Caco-2 (cell line): ENCODE data around the gene RRP9. TPM values are rescaled to one million over a fixed set of nuclear protein-coding genes. Genes with fewer than 3 reads are reported as not detected.
"Not testable (repeated sequence)": the region's sequence is repeated elsewhere in the genome, so short reads cannot be mapped to it uniquely, and the experiment has no call there.

ENCODE experiments used
- Bru-seq: library from RNA; stranded (reverse); fragments of 400-500 nt; gene quantifications from one replicate; lab custom pipeline; 2021; lab: Mats Ljungman, UMichigan
- BruChase-seq, 2 experiments: library from RNA; stranded (reverse); fragments of 400-500 nt; gene quantifications; one replicate each; lab custom pipeline; 2021; lab: Mats Ljungman, UMichigan
- BruUV-seq: library from RNA; stranded (reverse); fragments of 400-500 nt; replicated peaks from 2 replicates; lab custom pipeline; 2021; lab: Mats Ljungman, UMichigan
- CTCF ChIA-PET: fragments of 300-600 bp; sonication (Branson Sonifier 250); formaldehyde crosslinking; loops from one replicate; lab custom pipeline; 2022; ENCODE audit warnings: antibody characterized with exemption; lab: Charles Lee
- POLR2A ChIA-PET: fragments of 300-600 bp; sonication (Branson Sonifier 250); formaldehyde crosslinking; loops from one replicate; lab custom pipeline; 2022; ENCODE audit warnings: antibody characterized with exemption; lab: Charles Lee
- DNase-seq, 2 experiments: peaks; one replicate each; pipeline versions ENCODE4 v3.0.0 to v3.0.0-alpha.2; 2020 to 2022
- H3K27me3 ChIP-seq: replicated peaks from 2 replicates; pipeline ENCODE4 v1.6.0; 2011; ENCODE audit warnings: low read length; ENCODE audit not compliant: control insufficient read depth, insufficient read depth
- H3K36me3 ChIP-seq: 2 replicates; pipeline ENCODE4 v1.5.1; 2011; ENCODE audit warnings: low read length; ENCODE audit not compliant: control insufficient read depth, insufficient read depth
- H3K4me1 ChIP-seq: fragments of 250-450 bp; sonication (Bioruptor Pico); 2 replicates; pipeline ENCODE4 v1.5.1; 2020; ENCODE audit warnings: mild to moderate bottlenecking
- H3K4me3 ChIP-seq: 2 replicates; pipeline ENCODE4 v1.5.1; 2011; ENCODE audit warnings: low read depth, mild to moderate bottlenecking, control low read depth, low read length
- H3K9me3 ChIP-seq: fragments of 250-450 bp; sonication (Bioruptor Pico); 2 replicates; pipeline ENCODE4 v1.5.1; 2020; ENCODE audit warnings: mild to moderate bottlenecking, moderate library complexity
- H3K27ac Mint-ChIP-seq: one replicate; pipeline ENCODE4 v1.8.0; 2022; ENCODE audit warnings: mixed read lengths; ENCODE audit not compliant: unreplicated experiment
- H3K27me3 Mint-ChIP-seq: one replicate; pipeline ENCODE4 v1.8.0; 2022; ENCODE audit warnings: mixed read lengths; ENCODE audit not compliant: insufficient read depth, unreplicated experiment
- H3K36me3 Mint-ChIP-seq: one replicate; pipeline ENCODE4 v1.8.0; 2022; ENCODE audit warnings: mild to moderate bottlenecking, mixed read lengths; ENCODE audit not compliant: insufficient read depth, unreplicated experiment
- H3K4me1 Mint-ChIP-seq: one replicate; pipeline ENCODE4 v1.8.0; 2022; ENCODE audit warnings: low read depth, mixed read lengths; ENCODE audit not compliant: unreplicated experiment
- H3K4me3 Mint-ChIP-seq: one replicate; pipeline ENCODE4 v1.8.0; 2022; ENCODE audit warnings: mild to moderate bottlenecking, moderate library complexity, mixed read lengths; ENCODE audit not compliant: unreplicated experiment
- H3K9me3 Mint-ChIP-seq: one replicate; pipeline ENCODE4 v1.8.0; 2022; ENCODE audit warnings: mixed read lengths; ENCODE audit not compliant: unreplicated experiment
- intact Hi-C: fragments of 100-400 bp; cut with micrococcal nuclease; formaldehyde crosslinking; loops from one replicate; pipeline ENCODE4 v1.10.0; 2022; ENCODE audit not compliant: unreplicated experiment
- long read RNA-seq: library from polyadenylated mRNA; stranded (forward); transcript quantifications from one replicate; pipeline ENCODE4 v2.0.0, GENCODE V29; 2022
- total RNA-seq: library from RNA; stranded (reverse); gene quantifications from 2 replicates; pipeline ENCODE4 v1.2.3, GENCODE V29; 2022
- TF ChIP-seq, protein P1 (sequence below), 2 experiments: fragments of 200-600 bp in 1 of 2; IDR thresholded peaks; 1 replicate in 1 of 2; 2 replicates in 1 of 2; pipeline versions ENCODE4 v1.5.1 to v1.8.0; 2011 to 2022; ENCODE audit warnings: antibody characterized with exemption in 1 of 2, control low read depth in 1 of 2, inconsistent platforms in 1 of 2, low read depth in 1 of 2, low read length in 1 of 2, mild to moderate bottlenecking in 1 of 2, moderate library complexity in 1 of 2; ENCODE audit not compliant: insufficient read depth in 1 of 2, severe bottlenecking in 1 of 2, unreplicated experiment in 1 of 2

RRP9 gene, protein sequence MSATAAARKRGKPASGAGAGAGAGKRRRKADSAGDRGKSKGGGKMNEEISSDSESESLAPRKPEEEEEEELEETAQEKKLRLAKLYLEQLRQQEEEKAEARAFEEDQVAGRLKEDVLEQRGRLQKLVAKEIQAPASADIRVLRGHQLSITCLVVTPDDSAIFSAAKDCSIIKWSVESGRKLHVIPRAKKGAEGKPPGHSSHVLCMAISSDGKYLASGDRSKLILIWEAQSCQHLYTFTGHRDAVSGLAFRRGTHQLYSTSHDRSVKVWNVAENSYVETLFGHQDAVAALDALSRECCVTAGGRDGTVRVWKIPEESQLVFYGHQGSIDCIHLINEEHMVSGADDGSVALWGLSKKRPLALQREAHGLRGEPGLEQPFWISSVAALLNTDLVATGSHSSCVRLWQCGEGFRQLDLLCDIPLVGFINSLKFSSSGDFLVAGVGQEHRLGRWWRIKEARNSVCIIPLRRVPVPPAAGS
- total RNA-seq (39.1 and 43.0 TPM in 2 replicates), Bru-seq, nascent RNA (percentile 68 among the genes with signal in this experiment), BruChase-seq, experiment 1, labeled RNA remaining after a 2-hour chase (percentile 67 among the genes with signal in this experiment), BruChase-seq, experiment 2, labeled RNA remaining after a 6-hour chase (percentile 75 among the genes with signal in this experiment)
- long read RNA-seq, transcript RRP9-201 (15 exons, 1,578 nt) = major isoform, 67 of 77 reads
- long read RNA-seq, partial matches to known transcripts = 4 of 77 reads
- long read RNA-seq, other reads (novel, unspliced or antisense) = 6 of 77 reads

DNA sequence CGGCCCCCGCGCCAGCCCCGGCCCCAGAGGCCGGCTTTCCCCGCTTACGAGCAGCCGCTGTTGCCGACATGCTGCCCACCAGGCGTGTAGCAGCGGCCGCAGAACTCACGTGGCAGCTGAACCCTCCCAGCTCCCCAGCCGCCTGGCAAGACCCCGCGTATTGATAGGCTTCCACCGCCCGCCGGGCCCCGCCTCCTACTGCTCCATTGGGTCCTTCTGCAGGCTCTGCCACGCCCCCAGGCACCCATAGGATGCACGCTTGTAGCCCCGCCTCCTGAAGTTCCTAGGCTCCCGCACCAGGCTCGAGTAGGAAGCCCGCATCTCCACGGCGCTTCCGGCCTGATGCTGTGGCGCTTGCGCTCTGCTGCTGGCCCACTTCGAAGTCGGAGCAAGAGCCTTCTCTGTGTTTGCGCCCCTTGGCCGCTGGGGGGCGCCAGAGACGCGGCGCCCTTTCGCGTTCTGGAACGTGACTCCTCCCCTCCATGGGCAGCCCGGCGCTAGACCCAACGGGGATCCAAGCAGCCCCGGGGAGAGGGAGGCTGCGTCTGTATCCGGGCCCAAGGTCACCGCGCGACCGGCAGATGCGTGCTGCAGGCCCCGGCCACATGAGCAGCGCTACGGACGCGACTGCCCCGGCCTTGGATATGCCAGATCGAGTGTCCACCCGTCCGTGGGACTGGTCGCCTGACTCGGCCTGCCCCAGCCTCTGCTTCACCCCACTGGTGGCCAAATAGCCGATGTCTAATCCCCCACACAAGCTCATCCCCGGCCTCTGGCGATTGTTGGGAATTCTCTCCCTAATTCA lies at the start of gene RRP9, which contains the start of gene PARP3:
Gene RRP9, minus strand, starts transcription at position 107 of the 805 bp plus-strand sequence. Its CDS starts 37 bp downstream, at position 70.
Gene PARP3, plus strand, starts transcription at position 566 of the 805 bp plus-strand sequence. CDS start 993 bp downstream, outside the sequence.
- peak; percentile 99 to 100 for DNase-seq
- CTCF ChIA-PET = interaction anchor here (0.5 to 2.7 kb wide), 24 partner anchors 21 to 1315 kb away, joined by 3 to 41 read pairs (median 4); partner anchors contain the start of genes ABHD14A, ABHD14B, ACY1 and DCAF1
- intact Hi-C loops = loop anchor here (1.0 to 2.0 kb wide), 5 partner anchors 25 to 202 kb away; partner anchors contain the start of genes ABHD14B and PCBP4
- Histone ChIP-seq H3K4me1 (peaks cover 13% of the 10 kb centered on the region), H3K36me3 (no peaks in the 10 kb centered on the region; the same call in 1 of the 2 replicates), H3K9me3 (no peaks in the 10 kb centered on the region), H3K4me3 (peak within 1 kb of the TSS; percentile 49), H3K27me3 (no peaks in the 10 kb centered on the region)
- H3K36me3 Mint-ChIP-seq = peaks cover 26% of the 10 kb centered on the region
- H3K4me3 Mint-ChIP-seq = peak within 1 kb of the TSS; percentile 63
- POLR2A ChIA-PET = interaction anchor here (0.6 to 2.2 kb wide), 4 partner anchors 32 to 54 kb away, joined by 6 to 15 read pairs (median 10); partner anchors contain the start of genes ABHD14A, ABHD14B, ACY1 and RPL29
- peak within 1 kb of the TSS; percentile 6 for H3K27ac Mint-ChIP-seq
- no peaks in the 10 kb centered on the region for H3K27me3 Mint-ChIP-seq
- no TSS peak for BruUV-seq
- no peaks in the 10 kb centered on the region for H3K9me3 Mint-ChIP-seq
- H3K4me1 Mint-ChIP-seq = peaks cover 7% of the 10 kb centered on the region
- TF ChIP-seq, protein P1, sequence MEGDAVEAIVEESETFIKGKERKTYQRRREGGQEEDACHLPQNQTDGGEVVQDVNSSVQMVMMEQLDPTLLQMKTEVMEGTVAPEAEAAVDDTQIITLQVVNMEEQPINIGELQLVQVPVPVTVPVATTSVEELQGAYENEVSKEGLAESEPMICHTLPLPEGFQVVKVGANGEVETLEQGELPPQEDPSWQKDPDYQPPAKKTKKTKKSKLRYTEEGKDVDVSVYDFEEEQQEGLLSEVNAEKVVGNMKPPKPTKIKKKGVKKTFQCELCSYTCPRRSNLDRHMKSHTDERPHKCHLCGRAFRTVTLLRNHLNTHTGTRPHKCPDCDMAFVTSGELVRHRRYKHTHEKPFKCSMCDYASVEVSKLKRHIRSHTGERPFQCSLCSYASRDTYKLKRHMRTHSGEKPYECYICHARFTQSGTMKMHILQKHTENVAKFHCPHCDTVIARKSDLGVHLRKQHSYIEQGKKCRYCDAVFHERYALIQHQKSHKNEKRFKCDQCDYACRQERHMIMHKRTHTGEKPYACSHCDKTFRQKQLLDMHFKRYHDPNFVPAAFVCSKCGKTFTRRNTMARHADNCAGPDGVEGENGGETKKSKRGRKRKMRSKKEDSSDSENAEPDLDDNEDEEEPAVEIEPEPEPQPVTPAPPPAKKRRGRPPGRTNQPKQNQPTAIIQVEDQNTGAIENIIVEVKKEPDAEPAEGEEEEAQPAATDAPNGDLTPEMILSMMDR (IDR thresholded peaks at IDR 0.05; ENCODE audit: insufficient read depth in 1 of 2, low read depth in 1 of 2, low read length in 1 of 2, severe bottlenecking in 1 of 2, unreplicated experiment in 1 of 2) = peak; percentile 95

DNA sequence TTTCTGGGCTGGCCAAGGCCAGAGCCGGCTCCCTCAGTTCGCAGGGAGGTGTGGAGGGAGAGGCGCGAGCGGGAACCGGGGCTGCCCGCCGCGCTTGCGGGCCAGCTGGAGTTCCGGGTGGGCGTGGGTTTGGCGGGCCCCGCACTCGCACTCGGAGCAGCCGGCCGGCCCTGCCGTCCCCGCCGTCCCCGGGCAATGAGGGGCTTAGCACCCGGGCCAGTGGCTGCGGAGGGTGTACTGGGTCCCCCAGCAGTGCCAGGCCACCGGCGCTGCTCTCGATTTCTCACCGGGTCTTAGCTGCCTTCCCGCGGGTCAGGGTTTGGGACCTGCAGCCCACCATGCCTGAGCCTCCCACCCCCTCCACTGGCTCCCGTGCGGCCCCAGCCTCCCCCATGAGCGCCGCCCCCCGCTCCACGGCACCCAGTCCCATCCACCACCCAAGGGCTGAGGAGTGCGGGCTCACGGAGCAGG lies 48.8 kb upstream of the RRP9 start:
- CTCF ChIA-PET = interaction anchor here (0.6 to 0.8 kb wide), 3 partner anchors 8 to 274 kb away, joined by 3 to 4 read pairs (median 3); partner anchors contain the start of gene RRP9
- peaks cover 28% of the 10 kb centered on the region for H3K4me1 ChIP-seq
- BruUV-seq, H3K36me3 ChIP-seq, H3K9me3 Mint-ChIP-seq, H3K4me3 Mint-ChIP-seq, H3K27me3 Mint-ChIP-seq, intact Hi-C loops, H3K9me3 ChIP-seq, DNase-seq, H3K4me3 ChIP-seq, H3K27me3 ChIP-seq: not testable (repeated sequence)
- POLR2A ChIA-PET = interaction anchor here (2.4 kb wide), 1 partner anchor 8 kb away, joined by 15 read pairs; the partner anchor contains the start of gene ACY1
- H3K36me3 Mint-ChIP-seq = peaks cover 69% of the 10 kb centered on the region
- peak overlapping the region; percentile 76 for H3K27ac Mint-ChIP-seq
- H3K4me1 Mint-ChIP-seq = peaks cover 23% of the 10 kb centered on the region
